K562 (cell line): ENCODE results near the gene PTCH2. TPM values are rescaled to one million over a fixed set of nuclear protein-coding genes. Genes with fewer than 3 reads are reported as not detected.

Source experiments
- AFF4 ChIP-seq: sonication (generic); formaldehyde crosslinking; IDR thresholded peaks from 2 replicates; pipeline ENCODE4 v1.8.0; 2023; ENCODE audit warnings: mild to moderate bottlenecking, missing genetic modification reagents
- ATF4 ChIP-seq: fragments of 450-650 bp; formaldehyde crosslinking; IDR thresholded peaks from 2 replicates; pipeline ENCODE4 v1.4.0; 2022; ENCODE audit warnings: mild to moderate bottlenecking, moderate library complexity
- CEBPB ChIP-seq: fragments of 450-650 bp; IDR thresholded peaks from 2 replicates; pipeline ENCODE4 v1.6.1; 2016; ENCODE audit warnings: missing genetic modification characterization, missing compliant biosample characterization
- HSF4 ChIP-seq: fragments of 250-450 bp; sonication (Bioruptor Pico); IDR thresholded peaks from 2 replicates; pipeline ENCODE4 v2.1.2; 2022; ENCODE audit warnings: mild to moderate bottlenecking, moderate library complexity, borderline replicate concordance
- MEIS2 ChIP-seq: fragments of 450-650 bp; IDR thresholded peaks from 2 replicates; pipeline ENCODE4 v1.6.1; 2014; ENCODE audit warnings: mild to moderate bottlenecking; ENCODE audit not compliant: partially characterized antibody
- NFIC ChIP-seq: fragments of 450-650 bp; IDR thresholded peaks from 2 replicates; pipeline ENCODE4 v1.6.1; 2017; ENCODE audit warnings: mild to moderate bottlenecking, inconsistent platforms
- PTBP1 ChIP-seq: fragments of 200-400 bp; formaldehyde crosslinking; IDR thresholded peaks from 2 replicates; pipeline ENCODE4 v1.6.1; 2017; ENCODE audit warnings: low read depth, low read length
- RBM15 ChIP-seq: fragments of 200-400 bp; formaldehyde crosslinking; IDR thresholded peaks from 2 replicates; pipeline ENCODE4 v1.6.1; 2018; ENCODE audit warnings: mild to moderate bottlenecking, low read length, moderate library complexity; ENCODE audit not compliant: insufficient read depth
- RREB1 ChIP-seq: fragments of 250-450 bp; sonication (Bioruptor Pico); IDR thresholded peaks from 2 replicates; pipeline ENCODE4 v1.4.0; 2020
- TCF3 ChIP-seq: sonication (generic); formaldehyde crosslinking; IDR thresholded peaks from 2 replicates; pipeline ENCODE4 v1.4.0; 2020; ENCODE audit warnings: mild to moderate bottlenecking, missing genetic modification reagents
- ZBTB17 ChIP-seq: fragments of 450-650 bp; formaldehyde crosslinking; IDR thresholded peaks from 2 replicates; pipeline ENCODE4 v1.4.0; 2020; ENCODE audit warnings: mild to moderate bottlenecking
- ZNF77 ChIP-seq: fragments of 250-450 bp; sonication (Bioruptor Pico); IDR thresholded peaks from 2 replicates; pipeline ENCODE4 v1.5.0; 2020
- polyA plus RNA-seq, 8 experiments: library from polyadenylated mRNA; depleted of rRNA in 4 of 8; stranded (reverse) in 5 of 8; unstranded in 3 of 8; fragments of >200 nt; fragmentation: Nextera tagmentation in 2 of 8; fragmentation: Illumina TruSeq in 1 of 8; extraction: Ambion mirVana in 2 of 8; extraction: Trizol in 1 of 8; gene quantifications; 2 replicates each; pipeline versions ENCODE4 v1.2.1 to v1.2.3, GENCODE V29; 2011 to 2014; ENCODE audit warnings: inconsistent platforms in 1 of 8, missing spikeins in 1 of 8
- total RNA-seq, 7 experiments: library from RNA; depleted of rRNA in 6 of 7; stranded (reverse); fragments of >200 nt in 6 of 7; fragmentation: Illumina TruSeq in 2 of 7; extraction: Trizol in 2 of 7; gene quantifications; 2 replicates each; pipeline versions ENCODE4 v1.2.1 to v1.2.3, GENCODE V29; 2011 to 2021; ENCODE audit warnings: low replicate concordance in 1 of 7
- TF ChIP-seq, protein P1 (sequence below): fragments of 250-450 bp; sonication (Bioruptor Pico); IDR thresholded peaks from 2 replicates; pipeline ENCODE4 v1.8.0; 2021; ENCODE audit warnings: mild to moderate bottlenecking, moderate library complexity
- TF ChIP-seq, protein P2 (sequence below): conservative IDR thresholded peaks from 2 replicates; pipeline ENCODE4 v1.6.1; 2011; ENCODE audit warnings: low read depth, mild to moderate bottlenecking, low read length; ENCODE audit not compliant: control insufficient read depth

The PTCH2 gene
- total and polyA plus RNA-seq, 9 of the 15 experiments (the other 6 are each of a cell fraction or from before 2014, with no cell fraction given) = 0.15 to 27.3 (median 0.48) TPM; not detected in 1

DNA sequence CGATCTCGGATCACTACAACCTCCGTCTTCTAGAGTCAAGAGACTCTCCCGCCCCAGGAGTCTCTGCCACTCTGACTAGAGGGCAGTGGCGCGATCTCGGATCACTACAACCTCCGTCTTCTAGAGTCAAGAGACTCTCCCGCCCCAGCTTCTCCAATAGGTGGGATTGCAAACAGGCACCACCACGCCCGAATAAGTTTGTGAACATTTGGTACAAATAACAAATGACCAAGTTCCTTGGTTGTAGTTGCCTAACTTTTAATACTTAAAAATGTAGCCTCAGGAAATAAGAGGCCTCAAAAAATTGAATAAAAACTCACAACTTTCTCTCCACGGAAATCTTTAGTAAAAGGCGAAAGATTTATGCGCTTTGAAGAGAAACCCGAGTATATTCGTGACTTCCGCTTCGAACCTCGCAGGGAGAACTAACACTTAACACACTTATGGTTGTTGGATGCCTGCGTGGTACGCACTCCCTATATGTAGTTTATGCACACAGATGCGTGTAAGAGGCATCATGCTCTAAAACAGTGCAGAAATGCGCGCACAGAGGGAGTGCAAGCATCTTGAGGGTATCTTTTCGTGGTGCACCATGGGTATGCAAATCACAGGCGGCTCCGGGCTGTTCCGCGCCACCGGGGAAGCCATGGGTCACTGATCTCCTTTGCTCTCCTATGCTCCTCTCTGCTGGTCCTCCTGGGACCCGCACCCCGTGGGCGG is 23.3 kb downstream of the PTCH2 start (continued):
- TF ChIP-seq HSF4 (CRISPR knock-in tag) (no peak), NFIC (peak; percentile 85), ATF4 (CRISPR knock-in tag) (peak; percentile 82), RBM15 (no peak), AFF4 (CRISPR knock-in tag) (peak; percentile 99), RREB1 (CRISPR knock-in tag) (peak; percentile 66; the same call in 1 of the 2 replicates), TCF3 (peak; percentile 50; the same call in 1 of the 2 replicates), PTBP1 (peak; percentile 95; the same call in 1 of the 2 replicates), MEIS2 (peak; percentile 91), ZBTB17 (CRISPR knock-in tag) (peak; percentile 91), CEBPB (tag) (peak; percentile 84), ZNF77 (CRISPR knock-in tag) (peak; percentile 91)
- TF ChIP-seq, protein P1, sequence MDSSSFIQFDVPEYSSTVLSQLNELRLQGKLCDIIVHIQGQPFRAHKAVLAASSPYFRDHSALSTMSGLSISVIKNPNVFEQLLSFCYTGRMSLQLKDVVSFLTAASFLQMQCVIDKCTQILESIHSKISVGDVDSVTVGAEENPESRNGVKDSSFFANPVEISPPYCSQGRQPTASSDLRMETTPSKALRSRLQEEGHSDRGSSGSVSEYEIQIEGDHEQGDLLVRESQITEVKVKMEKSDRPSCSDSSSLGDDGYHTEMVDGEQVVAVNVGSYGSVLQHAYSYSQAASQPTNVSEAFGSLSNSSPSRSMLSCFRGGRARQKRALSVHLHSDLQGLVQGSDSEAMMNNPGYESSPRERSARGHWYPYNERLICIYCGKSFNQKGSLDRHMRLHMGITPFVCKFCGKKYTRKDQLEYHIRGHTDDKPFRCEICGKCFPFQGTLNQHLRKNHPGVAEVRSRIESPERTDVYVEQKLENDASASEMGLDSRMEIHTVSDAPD = peak; percentile 65; the same call in 1 of the 2 replicates
- TF ChIP-seq, protein P2, sequence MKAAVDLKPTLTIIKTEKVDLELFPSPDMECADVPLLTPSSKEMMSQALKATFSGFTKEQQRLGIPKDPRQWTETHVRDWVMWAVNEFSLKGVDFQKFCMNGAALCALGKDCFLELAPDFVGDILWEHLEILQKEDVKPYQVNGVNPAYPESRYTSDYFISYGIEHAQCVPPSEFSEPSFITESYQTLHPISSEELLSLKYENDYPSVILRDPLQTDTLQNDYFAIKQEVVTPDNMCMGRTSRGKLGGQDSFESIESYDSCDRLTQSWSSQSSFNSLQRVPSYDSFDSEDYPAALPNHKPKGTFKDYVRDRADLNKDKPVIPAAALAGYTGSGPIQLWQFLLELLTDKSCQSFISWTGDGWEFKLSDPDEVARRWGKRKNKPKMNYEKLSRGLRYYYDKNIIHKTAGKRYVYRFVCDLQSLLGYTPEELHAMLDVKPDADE = peak; percentile 94
